Measurements from ENCODE around the gene LAMTOR2. TPM values are rescaled to one million over a fixed set of nuclear protein-coding genes. Genes with fewer than 3 reads are reported as not detected.

The LAMTOR2 gene
- total RNA-seq: 10 to 100 TPM; 17.3 to 97.6 (median 38.1) TPM

GRCh38 chr1:156054500-156055280 lies at the start of gene LAMTOR2:
TSS of gene LAMTOR2 (plus strand) at chr1:156054782. CDS start at chr1:156054890, 108 bp downstream.
- Histone ChIP-seq H3K9me3 (no peaks in the 10 kb centered on the region), H3K4me1 (no peaks in the 10 kb centered on the region), H3K36me3 (no peaks in the 10 kb centered on the region), H3K4me3 (peak within 1 kb of the TSS; percentile 54 to 93), H3K27me3 (no peaks in the 10 kb centered on the region), H3K27ac (peak within 1 kb of the TSS; percentile 93)
- peak; percentile 97 to 98 for DNase-seq
- intact Hi-C loops (cut with DNase I; ENCODE audit: low total_unique reads): no loop called here
- TF ChIP-seq, protein P1, sequence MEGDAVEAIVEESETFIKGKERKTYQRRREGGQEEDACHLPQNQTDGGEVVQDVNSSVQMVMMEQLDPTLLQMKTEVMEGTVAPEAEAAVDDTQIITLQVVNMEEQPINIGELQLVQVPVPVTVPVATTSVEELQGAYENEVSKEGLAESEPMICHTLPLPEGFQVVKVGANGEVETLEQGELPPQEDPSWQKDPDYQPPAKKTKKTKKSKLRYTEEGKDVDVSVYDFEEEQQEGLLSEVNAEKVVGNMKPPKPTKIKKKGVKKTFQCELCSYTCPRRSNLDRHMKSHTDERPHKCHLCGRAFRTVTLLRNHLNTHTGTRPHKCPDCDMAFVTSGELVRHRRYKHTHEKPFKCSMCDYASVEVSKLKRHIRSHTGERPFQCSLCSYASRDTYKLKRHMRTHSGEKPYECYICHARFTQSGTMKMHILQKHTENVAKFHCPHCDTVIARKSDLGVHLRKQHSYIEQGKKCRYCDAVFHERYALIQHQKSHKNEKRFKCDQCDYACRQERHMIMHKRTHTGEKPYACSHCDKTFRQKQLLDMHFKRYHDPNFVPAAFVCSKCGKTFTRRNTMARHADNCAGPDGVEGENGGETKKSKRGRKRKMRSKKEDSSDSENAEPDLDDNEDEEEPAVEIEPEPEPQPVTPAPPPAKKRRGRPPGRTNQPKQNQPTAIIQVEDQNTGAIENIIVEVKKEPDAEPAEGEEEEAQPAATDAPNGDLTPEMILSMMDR (IDR thresholded peaks at IDR 0.05): peak in 1 of 4 experiments; percentile 15
- TF ChIP-seq POLR2A (IDR thresholded peaks at IDR 0.05): peak; percentile 63 to 66

GRCh38 chr1:156004843-156005584 lies 49.6 kb upstream of the LAMTOR2 start:
- no peaks in the 10 kb centered on the region for H3K4me1 ChIP-seq
- no peaks in the 10 kb centered on the region for H3K27me3 ChIP-seq
- no peak overlapping the region for H3K4me3 ChIP-seq
- TF ChIP-seq, protein P1 (IDR thresholded peaks at IDR 0.05): no peak
- no peak for TF ChIP-seq POLR2A (IDR thresholded peaks at IDR 0.05)
- no peaks in the 10 kb centered on the region for H3K36me3 ChIP-seq
- no peaks in the 10 kb centered on the region for H3K9me3 ChIP-seq
- intact Hi-C loops (cut with DNase I; ENCODE audit: low total_unique reads): no loop called here
- no peak for DNase-seq
- no peak overlapping the region for H3K27ac ChIP-seq

DNA sequence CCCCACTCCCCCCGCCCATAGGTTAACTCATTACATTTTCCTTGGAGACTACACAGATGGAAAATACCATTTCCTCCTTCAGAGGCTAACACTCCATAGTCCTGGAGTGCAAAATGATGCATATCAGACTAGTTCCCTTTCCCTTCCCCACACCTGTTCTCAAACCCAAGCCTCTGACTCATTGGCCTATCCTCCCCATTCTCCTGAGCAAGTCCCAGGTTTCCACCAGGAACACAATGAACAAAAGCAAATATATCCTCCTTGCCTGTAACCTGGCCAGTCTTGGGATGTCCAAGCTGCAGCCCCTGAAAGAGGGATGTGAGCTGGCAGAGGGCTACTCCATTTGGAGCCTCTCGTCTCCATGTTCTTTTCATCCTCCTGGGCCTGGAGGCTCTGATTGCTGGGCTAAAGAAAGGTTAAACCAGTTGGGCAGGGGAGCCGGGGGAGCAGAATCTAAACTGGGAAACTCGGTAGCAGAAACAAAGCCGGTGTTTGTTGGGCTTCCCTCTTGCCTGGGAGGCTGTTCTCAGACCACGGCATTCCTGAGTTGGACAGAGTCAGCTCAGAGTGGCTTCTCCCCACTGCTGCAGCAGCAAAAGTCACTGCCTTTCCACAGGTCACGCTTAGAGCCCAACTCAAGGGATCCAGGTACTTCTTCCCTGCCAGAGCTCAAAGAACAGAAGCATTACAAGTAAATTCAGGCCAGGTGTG lies 47.8 kb upstream of the LAMTOR2 start:
- intact Hi-C loops (cut with DNase I; ENCODE audit: low total_unique reads): no loop called here
- H3K36me3 ChIP-seq: no peaks in the 10 kb centered on the region
- no peak overlapping the region for H3K27ac ChIP-seq
- no peak overlapping the region for H3K4me3 ChIP-seq
- DNase-seq: no peak
- H3K27me3 ChIP-seq: no peaks in the 10 kb centered on the region
- TF ChIP-seq, protein P1 (IDR thresholded peaks at IDR 0.05): no peak
- TF ChIP-seq POLR2A (IDR thresholded peaks at IDR 0.05): no peak
- no peaks in the 10 kb centered on the region for H3K9me3 ChIP-seq
- no peaks in the 10 kb centered on the region for H3K4me1 ChIP-seq

DNA sequence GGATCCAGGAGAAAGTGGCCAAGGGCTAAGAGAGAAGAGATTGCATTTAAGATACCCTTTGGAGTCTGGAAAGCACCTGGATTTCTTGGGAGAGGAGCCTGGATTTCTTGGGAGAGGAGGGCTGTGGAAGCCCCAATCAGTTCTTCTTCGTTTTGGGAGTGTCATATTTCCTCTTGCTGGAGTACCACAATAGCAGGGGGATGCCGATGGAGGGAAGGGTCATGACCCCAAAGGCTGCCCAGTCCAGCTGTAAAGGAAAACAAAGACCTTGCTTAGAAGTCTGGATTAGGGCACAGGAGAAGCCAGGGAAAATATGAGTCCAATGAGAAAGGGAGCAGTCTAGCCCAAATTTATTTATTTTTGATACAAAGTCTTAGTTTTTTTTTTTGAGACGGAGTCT lies 45.2 kb upstream of the LAMTOR2 start:
- no peak for DNase-seq
- H3K9me3 ChIP-seq: no peaks in the 10 kb centered on the region
- intact Hi-C loops (cut with DNase I; ENCODE audit: low total_unique reads): no loop called here
- H3K4me3 ChIP-seq: no peak overlapping the region
- H3K4me1 ChIP-seq: no peaks in the 10 kb centered on the region
- H3K36me3 ChIP-seq: no peaks in the 10 kb centered on the region
- H3K27me3 ChIP-seq: no peaks in the 10 kb centered on the region
- no peak overlapping the region for H3K27ac ChIP-seq
- TF ChIP-seq, protein P1 (IDR thresholded peaks at IDR 0.05): no peak
- no peak for TF ChIP-seq POLR2A (IDR thresholded peaks at IDR 0.05)

Data from uterus (tissue), 4 donors.